Measurements from ENCODE around the gene JAKMIP3.

DNA sequence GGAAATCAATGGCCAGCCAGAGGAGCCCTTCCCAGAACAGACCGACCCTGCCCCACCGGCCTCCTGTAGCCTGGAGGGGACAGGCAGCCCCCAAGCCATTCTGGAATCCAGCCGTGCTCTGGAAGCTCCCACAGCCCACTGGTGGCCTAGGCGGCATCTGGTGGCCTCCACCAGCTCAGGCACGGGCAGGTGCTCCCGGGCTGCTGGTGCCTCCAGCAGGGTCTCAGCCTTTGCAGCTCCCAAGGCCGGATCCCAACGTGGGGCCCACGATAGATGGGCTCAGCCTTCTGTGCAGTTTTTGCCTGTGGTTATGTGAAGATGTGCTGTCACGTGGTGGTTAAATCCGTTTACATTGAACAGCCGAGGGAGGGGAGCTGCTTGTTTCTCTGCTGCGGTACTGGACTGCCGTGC lies 44.4 kb downstream of the JAKMIP3 start:
- no peak for TF ChIP-seq EZH2phosphoT487 (IDR thresholded peaks at IDR 0.05; ENCODE audit: borderline replicate concordance, low read length)
- TF ChIP-seq, protein P1, sequence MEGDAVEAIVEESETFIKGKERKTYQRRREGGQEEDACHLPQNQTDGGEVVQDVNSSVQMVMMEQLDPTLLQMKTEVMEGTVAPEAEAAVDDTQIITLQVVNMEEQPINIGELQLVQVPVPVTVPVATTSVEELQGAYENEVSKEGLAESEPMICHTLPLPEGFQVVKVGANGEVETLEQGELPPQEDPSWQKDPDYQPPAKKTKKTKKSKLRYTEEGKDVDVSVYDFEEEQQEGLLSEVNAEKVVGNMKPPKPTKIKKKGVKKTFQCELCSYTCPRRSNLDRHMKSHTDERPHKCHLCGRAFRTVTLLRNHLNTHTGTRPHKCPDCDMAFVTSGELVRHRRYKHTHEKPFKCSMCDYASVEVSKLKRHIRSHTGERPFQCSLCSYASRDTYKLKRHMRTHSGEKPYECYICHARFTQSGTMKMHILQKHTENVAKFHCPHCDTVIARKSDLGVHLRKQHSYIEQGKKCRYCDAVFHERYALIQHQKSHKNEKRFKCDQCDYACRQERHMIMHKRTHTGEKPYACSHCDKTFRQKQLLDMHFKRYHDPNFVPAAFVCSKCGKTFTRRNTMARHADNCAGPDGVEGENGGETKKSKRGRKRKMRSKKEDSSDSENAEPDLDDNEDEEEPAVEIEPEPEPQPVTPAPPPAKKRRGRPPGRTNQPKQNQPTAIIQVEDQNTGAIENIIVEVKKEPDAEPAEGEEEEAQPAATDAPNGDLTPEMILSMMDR (IDR thresholded peaks at IDR 0.05; ENCODE audit: low read depth, low read length, poor library complexity, severe bottlenecking): no peak

Measured in DOHH2 (cell line).